ENCODE measurements around the gene PCAT6.

- TF ChIP-seq CTCF (IDR thresholded peaks at IDR 0.05 in 8 of 11, conservative IDR thresholded peaks at IDR 0.05 in 3 of 11) (no peak), POLR2A (IDR thresholded peaks at IDR 0.05) (no peak)
Observed at GRCh38 chr1:202804126-202804525, 6.6 kb upstream of the PCAT6 start.

Data from spleen (tissue), 7 donors.